ENCODE data around the gene APOA5.

- TF ChIP-seq CTCF (IDR thresholded peaks at IDR 0.05) (no peak), POLR2A (IDR thresholded peaks at IDR 0.05) (no peak)
These were observed 31.6 kb upstream of the APOA5 start, which contains the start of gene APOA4 for GRCh38 chr11:116823031-116823843.

Measured in vagina (tissue), 2 donors.